CD4-positive, alpha-beta T cell treated with Interleukin-4 for 1 hour (primary cell): ENCODE results near the gene HCFC1.

Experiments used
- DNase-seq, 2 donors: peaks; one replicate each; pipeline ENCODE4 v3.0.0-alpha.2; 2020 to 2022

HCFC1 gene

DNA sequence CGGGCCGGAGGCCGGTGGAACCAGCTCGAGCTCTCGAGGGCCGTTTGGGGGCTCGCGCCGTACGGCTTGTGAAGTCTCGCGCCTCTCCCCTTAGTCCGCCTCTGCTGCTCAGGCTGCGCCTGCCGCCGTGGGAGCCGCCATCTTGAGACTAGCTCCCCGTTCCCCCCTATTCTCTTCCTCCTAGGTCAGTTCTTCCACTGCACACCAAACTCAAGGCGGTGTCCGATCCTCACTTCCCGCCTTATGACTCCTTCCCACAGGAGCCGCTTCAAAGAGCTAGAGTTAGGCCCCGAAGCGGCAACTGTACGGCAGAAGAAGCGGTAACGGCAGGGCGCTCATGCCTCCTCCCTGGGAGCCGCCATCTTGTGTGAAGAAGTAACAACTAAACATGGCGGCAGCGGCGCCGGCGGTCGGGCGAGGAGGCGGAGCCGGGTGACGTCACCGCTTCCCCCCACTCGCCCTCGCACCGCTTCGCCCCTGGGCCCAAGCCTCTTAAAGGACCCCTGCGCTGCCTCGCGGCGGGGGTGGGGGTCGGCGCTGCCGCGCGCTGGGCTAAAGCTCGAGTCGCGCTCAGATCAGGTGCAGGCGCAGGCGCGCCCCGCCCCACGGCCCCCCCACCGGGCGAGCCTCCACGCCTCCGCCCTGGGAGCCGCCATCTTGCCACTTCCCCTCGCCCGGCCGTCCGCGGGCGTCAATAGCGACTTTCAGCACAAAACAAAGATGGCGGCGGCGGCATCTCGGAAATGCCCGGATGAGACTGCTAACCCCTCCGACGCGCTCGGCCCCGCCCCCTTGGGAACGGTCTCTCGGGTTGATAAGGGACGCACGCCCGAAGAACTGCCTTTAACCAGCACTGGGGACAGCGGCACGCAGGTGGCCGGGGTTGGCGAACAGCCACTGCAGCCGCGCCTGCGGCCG lies at the start of gene HCFC1:
HCFC1 (minus strand) TSS at position 369 of the 918 bp plus-strand sequence. CDS start 978 bp downstream, outside the sequence.
- DNase-seq = peak; percentile 94 to 95

DNA sequence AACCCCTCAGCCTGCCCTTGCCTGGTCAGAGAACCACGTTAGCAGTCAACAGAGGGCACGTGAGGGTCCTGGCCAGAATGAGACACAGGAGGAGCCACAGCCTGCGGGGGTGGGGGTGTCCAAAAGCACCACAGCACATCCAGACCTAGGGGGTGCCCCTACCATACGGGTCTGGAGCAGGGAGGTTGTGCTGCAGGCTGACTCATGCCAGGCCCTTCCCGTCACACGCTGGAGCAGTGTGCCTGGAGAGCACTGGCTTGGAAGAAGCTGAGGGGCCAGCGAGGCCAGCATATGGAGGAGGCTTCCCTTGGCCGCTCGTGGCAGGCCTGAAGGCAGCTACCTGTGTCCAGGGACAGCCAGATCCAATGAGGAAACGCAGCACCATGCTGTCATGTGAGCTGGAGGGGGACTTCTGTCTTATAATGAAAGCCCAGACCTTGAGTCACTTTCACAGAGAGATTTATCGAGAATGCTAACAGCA lies 49.6 kb upstream of the HCFC1 start:
- no peak for DNase-seq

DNA sequence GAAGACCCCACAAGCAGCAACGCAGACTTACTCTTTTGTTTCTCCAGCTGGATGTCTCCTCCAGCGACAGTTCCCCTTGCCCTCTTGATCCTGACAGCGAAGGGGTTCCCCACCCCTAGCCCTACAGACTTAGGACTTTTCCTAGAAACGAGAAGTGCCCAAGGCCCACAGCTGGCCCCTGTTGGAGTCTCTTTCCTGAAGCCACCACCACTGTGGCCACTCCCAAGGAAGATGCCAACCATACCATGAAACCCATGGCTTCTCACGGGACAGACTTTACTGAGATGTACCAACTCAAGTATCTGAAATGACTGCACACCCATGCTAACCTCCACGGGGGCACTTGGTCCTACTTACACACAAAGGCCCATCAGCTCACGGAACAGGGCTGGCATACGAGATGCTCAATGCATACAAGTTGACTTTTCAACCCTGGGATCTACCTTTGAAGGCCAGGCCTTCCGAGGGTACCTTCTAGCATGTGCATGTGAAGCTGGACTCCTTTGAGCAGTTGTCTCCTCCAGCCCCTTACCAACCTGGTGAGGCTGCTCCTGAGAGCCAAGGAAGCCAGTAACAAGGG lies 49.0 kb upstream of the HCFC1 start:
- DNase-seq = peak in 1 of 2 donors; percentile 26

DNA sequence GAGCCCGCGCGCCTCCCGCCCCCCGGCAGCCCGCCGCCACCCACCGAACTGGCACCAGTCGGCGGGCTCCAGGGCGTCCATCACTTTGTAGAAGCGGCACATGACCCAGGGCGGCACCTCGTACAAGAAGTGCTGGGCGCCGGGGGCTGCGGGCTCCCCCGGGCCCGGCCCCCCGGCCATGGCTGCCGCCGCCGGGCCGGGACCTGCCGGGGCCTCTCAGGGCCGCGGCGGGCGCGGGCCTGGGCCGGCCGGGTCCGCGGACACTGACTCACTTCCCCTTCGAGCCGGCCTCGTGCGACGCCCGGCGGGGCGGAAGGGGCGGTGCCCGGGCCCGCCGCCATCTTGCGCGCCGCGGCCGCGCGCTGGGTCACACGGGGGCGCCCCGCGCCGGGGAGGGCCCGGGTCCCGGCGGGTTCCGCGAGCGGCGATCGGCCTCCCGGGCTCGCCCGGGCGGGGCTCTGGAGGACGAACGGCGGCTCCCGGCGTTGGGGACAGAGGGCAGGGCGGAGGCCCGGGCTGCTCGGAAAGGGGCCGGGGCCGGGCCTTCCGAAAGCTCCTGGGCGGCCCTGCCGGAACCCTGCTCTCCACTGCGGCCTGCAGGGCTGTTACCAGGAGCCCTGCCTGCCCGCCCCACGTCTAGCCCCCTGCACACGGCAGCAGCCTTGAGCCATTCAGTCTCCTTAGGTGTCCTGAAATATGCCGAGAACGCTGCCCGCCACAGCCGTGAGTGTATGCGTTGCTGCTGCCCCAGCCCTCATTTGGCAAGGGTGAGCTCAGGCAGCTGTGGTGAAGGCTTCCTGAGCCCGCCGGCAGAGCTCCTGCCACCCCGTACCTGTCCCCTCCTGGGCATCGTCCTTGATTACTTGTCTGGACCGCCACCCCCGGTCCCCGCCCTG lies 48.3 kb upstream of the HCFC1 start, which contains the start of gene IRAK1:
IRAK1 (minus strand) TSS at position 270 of the 896 bp plus-strand sequence; CDS start at position 180, 90 bp downstream.
- peak; percentile 42 to 50 for DNase-seq

DNA sequence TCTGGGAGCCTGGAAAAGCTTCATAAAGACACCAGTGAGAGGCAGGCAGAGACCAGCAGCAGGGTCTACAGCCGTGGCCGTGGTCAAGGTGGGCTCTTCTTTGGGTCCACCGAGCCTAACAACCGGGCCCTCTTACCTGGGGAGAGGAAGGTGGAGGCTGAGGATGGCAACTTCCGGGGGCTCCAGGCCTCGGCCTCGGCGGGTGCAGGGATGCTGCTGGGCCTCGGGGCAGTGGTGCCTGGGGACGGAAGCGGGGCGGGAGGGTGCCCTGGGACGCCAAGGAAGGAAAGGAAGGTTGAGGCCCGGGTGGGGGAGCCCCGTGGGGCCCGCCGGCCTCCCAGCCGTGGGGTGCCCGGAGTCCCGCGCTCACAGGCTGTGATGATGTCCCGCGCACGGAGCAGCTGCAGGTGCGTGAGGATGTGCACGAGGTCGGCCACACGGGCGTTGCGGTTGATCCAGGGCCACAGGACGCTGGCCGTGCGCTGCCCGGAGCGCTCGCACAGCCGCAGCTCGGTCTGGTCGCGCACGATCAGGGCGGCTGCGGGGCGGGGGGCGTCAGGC lies 47.5 kb upstream of the HCFC1 start:
- no peak for DNase-seq

DNA sequence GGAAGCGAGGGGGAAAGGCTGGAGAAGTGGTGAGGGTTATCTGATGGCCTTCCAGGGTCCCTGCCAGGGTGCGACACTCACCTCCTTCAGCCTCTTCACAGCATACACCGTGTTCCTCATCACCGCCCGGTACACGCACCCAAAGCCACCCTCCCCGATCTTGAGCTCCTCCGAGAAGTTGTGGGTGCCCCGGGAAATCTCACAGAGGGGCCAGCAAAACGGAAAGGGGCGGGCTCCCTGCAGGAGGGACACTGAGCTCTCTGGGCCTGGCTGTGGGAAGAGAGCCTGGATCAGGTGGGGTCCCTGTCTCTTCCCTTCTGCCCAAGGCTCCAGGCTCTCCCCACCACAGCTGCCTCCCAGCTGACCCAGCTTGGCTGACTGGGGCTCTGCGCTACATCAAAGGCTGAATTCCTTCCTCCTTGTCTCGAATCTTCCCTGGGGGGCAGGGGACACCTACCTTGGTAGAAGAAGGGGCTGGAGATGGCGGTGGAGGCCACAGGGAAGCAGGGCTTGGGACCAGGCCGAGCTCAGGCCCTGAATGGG lies 47.0 kb upstream of the HCFC1 start:
- DNase-seq = no peak

DNA sequence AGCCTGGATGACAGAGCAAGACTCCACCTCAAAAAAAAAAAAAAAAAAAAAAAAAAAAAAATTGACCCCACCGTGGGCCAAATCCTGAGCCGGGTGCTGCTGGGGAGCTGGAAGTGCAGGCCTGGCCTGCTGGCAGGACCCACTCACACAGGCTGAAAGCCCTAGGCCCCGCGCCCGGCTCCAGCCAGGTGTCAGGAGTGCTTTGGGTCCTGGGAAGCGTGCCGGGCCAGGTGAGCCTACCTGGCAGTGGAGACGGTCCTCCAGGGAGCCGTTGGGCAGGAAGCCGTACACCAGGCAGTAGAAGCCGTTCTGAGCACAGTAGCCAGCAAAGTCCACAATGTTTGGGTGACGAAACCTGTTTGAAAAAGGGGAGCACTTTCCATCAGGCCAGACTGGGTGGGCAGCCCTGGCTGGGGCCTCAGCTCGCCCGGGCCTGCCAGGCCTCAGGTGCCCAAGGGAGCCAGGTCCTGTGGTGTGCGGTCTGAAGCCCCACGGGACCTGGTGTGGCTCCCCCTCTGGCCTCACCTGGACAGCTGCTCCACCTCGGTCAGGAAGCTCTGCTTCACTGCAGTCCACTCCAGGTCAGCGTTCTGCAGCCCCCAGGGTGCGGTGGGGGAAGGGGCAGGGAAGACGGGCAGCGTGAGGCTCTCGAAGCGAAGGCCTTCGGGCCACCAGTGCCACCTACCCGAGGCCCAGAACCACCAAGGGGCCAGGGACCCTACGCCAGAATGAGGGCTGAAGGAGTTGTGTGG lies 46.3 kb upstream of the HCFC1 start:
- no peak for DNase-seq

DNA sequence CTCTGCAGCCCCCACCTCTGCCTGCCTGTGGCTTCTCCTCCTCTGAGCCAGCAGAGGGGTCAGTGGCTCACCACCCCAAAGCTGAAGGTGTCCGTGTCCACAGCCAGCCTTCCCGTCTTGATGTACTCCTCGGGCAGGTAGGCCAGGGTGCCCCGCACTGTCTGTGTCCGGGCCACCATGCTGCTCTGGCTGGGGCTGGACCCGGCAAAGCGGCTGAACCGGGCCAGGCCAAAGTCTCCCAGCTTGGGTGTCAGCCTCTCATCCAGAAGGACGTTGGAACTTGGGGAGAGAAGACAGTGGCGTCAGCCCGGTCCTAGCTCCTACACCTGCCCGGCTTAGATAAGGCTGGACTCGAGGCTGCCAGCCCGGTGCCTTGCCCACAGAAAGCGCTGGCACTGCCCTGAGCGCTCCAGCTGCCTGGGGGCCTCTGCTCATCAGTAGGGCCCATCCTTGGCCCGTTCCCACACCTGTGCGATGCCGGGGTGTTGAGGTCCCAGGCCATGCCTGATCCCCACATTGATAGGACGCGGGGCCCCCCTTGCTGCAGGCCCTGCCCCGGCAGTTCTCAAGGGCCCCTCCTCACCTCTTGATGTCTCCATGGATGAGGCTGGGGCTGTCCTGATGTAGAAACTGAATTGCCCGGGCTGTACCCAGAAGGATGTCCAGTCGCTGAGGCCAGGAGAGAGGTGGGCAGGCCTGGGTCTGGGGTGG lies 44.9 kb upstream of the HCFC1 start:
- DNase-seq = no peak

DNA sequence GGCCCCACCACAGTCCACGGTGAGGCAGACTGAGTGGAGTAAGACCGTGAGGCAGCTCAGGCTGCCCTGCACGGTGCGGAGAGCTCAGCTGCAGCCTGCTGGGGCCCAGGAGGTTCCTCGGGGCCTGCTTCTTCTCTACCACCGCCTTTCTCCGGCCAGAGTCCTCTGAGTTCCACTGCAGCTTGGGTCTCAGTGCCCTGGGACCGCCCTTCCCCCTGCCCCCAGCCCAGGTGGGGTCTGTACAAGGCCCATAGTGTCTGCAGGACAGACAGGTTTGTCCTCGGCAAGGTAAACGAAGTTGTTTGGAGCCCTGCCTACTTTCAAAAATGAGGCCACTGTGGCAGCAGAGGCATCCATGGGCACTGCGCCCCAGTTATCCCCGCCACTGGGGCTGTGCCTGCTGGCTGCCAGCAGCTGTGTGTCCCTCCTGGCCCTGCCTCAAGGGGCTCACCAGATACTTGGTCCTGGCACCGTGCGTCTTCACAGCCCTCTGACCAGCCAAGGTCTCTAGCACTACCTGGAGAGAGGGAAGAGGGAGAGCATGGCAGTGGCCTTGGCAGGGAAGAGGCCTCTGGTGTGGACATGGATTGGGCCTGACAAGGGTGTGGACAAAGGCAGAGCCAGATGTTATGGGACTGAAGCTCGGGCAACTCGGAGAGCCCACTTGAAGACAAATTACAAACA lies 44.1 kb upstream of the HCFC1 start:
- no peak for DNase-seq

DNA sequence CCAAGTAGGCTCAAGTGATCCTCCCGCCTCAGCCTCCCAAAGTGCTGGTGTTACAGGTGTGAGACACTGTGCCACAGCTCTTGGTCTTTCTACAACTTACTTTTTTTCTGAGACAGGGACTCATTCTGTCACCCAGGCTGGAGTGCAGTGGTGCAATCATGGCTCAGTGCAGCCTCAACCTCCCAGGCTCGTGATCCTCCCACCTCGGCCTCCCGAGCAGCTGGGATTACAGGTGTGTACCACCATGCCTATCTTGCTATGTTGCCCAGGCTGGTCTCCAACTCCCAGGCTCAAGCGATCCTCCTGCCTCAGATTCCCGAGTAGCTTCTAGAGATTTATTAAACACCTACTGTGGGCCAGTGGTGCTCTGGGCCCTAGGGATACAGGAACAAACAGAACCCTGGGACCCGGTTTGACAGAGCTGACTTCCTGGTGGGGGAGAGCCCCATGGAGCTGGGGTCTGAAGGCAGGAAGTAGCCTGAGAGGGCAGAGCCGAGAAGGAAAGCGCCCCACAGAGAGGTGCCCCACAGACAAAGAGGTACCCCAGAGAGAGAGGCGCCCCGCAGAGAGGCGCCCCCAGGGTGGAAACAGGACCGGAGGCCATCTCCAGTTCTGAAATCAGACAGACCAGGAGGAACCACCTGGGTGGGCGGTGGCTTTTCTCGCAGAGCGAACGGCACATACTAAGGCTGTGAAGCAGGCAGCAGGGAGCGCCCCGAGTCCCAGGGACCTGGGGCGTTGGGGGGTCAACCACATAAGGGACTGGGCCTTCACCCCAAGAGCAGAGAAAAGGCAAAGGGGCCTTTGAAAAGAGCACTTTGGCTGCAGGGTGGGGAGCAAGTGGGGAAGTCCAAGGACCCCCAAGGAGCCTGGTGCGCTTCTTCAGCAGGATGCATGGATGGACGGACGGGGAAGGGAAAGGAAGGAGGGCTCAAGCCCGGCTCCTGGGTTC lies 43.1 kb upstream of the HCFC1 start:
- DNase-seq = no peak

DNA sequence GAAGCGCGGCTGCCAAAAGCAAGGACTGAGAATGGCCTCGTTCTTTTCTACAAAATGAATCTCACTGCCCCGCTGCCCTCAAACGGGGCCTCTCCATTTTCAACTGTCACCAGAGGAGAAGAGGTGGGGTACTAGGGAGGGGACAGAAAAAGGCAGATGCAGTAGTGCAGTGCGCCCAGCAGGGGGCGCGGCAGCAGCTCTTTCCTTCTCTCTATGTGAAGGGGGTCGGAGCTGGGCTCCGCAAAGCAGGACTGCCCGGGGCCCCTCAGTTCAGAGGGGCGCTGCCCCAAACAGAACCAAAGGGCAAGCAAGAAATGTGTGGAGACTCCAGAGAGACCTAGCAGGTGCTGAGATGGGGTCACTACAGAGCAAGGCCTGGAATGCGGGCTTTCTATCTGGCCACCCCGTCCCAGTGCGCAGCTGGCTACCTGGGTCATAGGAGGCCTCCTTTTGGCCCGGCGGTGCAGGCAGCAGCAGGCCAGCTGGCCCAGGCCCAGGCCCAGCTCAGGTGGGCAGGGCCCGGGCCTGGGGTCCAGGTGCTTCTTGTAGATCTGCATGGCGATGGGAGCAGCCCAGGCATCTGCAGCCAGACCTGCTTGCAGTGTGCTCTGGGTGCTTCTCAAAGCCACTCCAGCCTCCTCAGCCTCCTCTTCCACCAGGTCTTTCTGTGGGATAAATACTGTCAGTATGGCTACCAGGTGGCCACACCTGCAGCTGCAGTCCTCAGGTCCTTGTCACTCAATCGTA lies 42.2 kb upstream of the HCFC1 start:
- peak; percentile 54 to 60 for DNase-seq

DNA sequence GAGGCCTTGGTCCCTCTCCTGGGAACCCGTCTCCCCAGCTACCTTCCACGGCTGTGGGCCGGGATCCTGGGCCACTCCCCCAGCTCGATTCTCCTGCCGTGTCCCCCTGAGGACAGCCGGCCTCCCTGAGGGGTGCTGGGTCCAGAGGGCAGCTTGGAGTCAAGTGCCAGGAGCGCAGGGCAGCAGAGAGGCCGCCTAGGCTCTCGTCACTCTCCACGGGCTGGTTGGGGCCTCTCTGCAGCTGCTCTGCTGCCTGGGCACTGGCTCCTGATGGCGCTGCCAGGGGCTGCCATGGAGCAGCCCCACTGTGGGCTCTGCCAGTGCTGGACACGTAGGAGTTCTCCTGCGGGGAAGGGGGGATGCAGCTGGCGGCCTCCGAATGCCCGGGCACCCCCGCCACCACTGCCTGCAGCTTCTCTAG lies 41.4 kb upstream of the HCFC1 start:
- no peak for DNase-seq

DNA sequence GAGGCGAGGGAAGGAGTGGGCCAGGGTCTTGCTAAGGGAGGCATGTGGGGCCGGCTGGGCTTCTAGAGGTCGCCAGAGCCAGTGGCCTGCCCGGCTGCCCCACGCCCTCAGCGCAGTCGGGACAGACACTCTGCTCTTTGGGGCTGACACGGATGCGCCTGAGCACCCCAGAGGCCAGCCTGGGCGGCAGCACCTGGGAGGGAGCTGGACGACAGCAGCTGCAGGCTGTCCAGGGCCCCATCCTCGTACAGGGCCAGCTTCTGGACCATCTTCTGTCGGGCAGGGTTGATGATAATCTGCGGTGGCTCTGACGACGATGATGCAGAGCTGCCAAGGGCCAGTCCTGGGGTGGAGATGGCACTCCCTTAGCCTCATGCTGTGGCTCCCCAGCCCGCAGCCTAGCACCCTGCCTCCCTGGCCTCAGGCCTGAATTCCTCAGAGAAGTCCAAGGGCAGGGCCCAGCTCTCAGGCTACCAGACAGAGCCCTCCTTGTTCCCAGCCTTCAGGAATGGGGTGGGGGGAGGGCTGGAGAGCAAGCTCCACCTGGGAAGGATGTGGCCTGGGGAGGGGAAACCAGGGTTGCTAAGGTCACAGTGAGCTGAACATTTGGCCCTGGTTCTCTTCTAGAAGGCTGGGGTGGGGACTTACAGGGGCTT lies 40.8 kb upstream of the HCFC1 start:
- no peak for DNase-seq

DNA sequence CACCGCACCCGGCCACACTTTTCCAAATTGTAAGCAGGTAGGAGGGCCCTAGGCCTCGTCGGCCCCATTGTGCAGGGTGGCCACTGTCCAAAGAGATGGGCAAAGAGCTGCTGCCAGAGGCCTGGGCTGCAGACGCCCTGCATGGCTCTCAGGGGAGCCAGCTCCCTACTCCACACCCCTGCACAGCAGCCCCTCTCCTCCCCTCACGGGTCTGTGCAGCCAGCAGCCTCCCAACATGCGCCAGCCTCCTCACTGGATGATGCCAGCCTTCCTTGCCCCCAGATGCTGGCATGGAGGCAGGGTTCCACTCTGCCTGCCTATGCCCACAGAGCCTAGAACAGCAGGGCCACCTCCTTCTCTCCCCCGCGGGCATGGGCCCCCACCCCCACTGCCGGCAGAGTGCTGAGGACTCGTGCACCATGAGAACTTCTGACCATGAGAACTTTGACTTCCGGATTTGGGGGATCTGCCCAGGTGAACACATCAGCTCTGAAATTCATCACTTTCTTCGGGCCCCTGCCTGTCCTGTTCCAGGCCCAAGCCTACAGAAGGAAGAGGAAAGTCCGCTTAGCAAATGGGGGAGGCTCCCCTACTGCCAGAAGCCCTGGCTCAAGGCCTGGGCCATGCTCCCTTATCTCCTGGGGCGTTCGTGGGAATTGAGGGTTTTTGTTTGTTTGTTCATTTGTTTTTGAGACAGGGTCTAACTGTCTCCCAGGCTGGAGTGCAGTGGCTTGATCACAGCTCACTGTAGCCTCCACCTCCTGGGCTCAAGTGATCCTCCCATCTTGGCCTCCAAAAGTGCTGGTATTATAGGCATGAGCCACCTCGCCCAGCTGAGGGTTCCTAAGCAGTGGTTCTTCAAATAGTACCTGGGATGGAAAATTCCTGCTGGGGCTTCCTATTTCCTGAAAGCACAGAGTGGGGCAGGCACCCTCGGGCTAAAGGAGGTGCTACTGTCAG lies 40.0 kb upstream of the HCFC1 start:
- DNase-seq = no peak

DNA sequence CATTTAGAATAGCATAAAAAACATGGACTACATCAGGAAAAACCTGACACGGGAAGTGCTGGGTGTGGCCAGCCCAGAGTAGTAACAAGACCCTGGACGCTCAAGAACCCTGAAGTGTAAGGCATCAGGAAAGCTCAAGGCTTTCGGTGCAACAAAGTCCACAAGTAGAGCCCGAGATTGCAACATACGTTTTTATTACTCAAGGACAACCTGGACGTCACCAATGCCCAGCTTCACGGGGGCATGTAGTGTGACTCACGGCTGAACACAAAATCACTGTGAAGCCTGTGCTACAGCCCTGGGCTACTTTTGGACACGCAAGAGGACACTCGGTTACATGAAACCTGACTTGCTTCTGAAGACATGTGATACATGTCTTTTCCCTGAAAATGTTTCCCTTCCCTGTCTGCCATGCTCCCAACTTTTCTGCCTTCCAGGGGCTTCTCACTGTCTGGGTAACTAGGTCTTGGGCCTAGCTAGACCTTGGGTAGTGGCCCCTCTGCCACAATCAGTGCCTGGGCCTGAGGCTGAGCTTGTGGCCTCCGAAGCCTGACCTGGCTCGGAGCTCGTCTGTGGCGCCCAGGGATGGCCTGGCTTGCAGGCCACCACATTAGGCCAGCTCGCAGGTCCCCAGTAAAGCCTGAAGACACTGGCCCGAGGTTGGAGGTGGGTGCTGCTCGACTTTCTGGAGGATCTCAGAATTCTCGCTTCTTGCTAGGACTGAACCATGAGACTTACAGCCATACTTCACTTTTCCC lies 38.9 kb upstream of the HCFC1 start:
- peak in 1 of 2 donors; percentile 55 for DNase-seq

DNA sequence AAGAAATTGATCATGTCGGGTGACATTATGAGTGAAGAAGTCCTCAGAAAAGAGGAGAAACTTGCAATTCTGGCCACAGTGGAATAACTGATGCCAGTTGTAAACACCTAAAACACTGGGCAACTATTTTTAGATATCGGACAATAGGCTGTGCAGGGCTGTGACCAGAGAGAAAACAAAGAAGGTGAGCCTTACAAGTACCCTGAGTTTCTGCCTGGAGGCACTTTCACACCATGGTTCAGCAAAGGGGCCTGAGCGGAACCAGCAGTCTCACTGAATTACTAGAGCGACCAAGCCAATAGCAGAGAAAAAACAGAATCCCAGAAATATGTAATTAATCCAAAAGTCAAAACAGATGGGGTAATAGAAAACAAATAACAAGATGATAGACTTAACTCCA lies 36.9 kb upstream of the HCFC1 start:
- DNase-seq = no peak
